Right atrium auricular region (tissue), 2 donors: ENCODE results near the gene CLASP1. TPM values are rescaled to one million over a fixed set of nuclear protein-coding genes. Genes with fewer than 3 reads are reported as not detected.

Experiments
- DNase-seq: peaks from one replicate; pipeline ENCODE4 v3.0.0-alpha.2; 2019; ENCODE audit warnings: low spot score
- H3K27ac ChIP-seq, 2 donors: fragments of 200-600 bp; sonication (generic); 1 replicate in 1 of 2; 2 replicates in 1 of 2; pipeline ENCODE4 v1.5.1; 2016 to 2019
- H3K27me3 ChIP-seq, 2 donors: fragments of 200-600 bp; sonication (generic); one replicate each; pipeline versions ENCODE4 v1.5.1 to v1.6.0; 2017 to 2019
- H3K36me3 ChIP-seq: fragments of 200-600 bp; sonication (generic); one replicate; pipeline ENCODE4 v1.5.1; 2016
- H3K4me1 ChIP-seq, 2 donors: fragments of 200-600 bp; sonication (generic); one replicate each; pipeline versions ENCODE4 v1.5.1 to v1.6.0; 2017 to 2019
- H3K4me3 ChIP-seq, 2 donors: fragments of 200-600 bp; sonication (generic); 1 replicate in 1 of 2; 2 replicates in 1 of 2; pipeline ENCODE4 v1.5.1; 2017 to 2019; ENCODE audit warnings: mild to moderate bottlenecking in 1 of 2, moderate library complexity in 1 of 2
- H3K9me3 ChIP-seq, 2 donors: fragments of 200-600 bp; sonication (generic); one replicate each; pipeline ENCODE4 v1.5.1; 2019
- CTCF ChIP-seq, 2 donors: fragments of 200-600 bp; sonication (generic); IDR thresholded peaks; one replicate each; pipeline ENCODE4 v1.5.1; 2019; ENCODE audit warnings: antibody characterized with exemption in 2 of 2
- total RNA-seq, 2 donors: library from RNA; depleted of rRNA; stranded (reverse); fragments of >200 nt; gene quantifications; one replicate each; pipeline ENCODE4 v1.1.0, GENCODE V29; 2016

The CLASP1 gene
- total RNA-seq, 2 donors from 2014 or later = 42.4 to 47.8 TPM

GRCh38 chr2:121505005-121505404, 144.3 kb downstream of the CLASP1 start:
- Histone ChIP-seq H3K9me3 (peaks cover 0 to 6% of the 10 kb centered on the region in 2 donors), H3K4me3 (no peak overlapping the region), H3K27ac (no peak overlapping the region), H3K36me3 (peaks cover 27% of the 10 kb centered on the region), H3K27me3 (no peaks in the 10 kb centered on the region), H3K4me1 (no peaks in the 10 kb centered on the region)
- DNase-seq = no peak
- no peak for TF ChIP-seq CTCF (IDR thresholded peaks at IDR 0.05)

- no peak for DNase-seq
- H3K9me3 ChIP-seq = peaks cover 0 to 6% of the 10 kb centered on the region in 2 donors
- no peak overlapping the region for H3K4me3 ChIP-seq
- H3K27me3 ChIP-seq = no peaks in the 10 kb centered on the region
- H3K36me3 ChIP-seq = peaks cover 34% of the 10 kb centered on the region
- H3K27ac ChIP-seq = no peak overlapping the region
- no peak for TF ChIP-seq CTCF (IDR thresholded peaks at IDR 0.05)
- H3K4me1 ChIP-seq = no peaks in the 10 kb centered on the region
These were observed 144.9 kb downstream of the CLASP1 start for GRCh38 chr2:121504316-121504715.

DNA sequence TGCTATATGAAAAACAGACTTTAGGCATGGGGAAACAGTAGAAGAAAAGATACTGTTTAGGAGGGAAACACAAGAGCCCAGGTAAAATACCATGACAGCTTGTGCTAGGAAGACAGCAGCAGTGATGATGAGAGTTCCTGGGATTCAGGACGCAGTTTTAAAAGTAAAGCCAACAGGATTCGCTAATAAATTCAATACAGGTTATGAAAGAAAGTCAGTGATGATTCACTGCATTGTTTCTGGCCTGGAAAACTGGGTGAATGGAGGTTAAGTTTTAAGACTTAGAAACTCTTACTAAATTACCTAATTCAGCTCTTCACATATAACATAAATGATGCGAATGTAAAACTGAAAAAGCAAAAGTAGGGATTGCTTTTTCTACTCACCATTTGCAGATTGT, 146.5 kb downstream of the CLASP1 start:
- Histone ChIP-seq H3K9me3 (no peaks in the 10 kb centered on the region), H3K27me3 (no peaks in the 10 kb centered on the region), H3K27ac (no peak overlapping the region), H3K36me3 (peaks cover 38% of the 10 kb centered on the region), H3K4me1 (no peaks in the 10 kb centered on the region), H3K4me3 (no peak overlapping the region)
- DNase-seq = no peak
- TF ChIP-seq CTCF (IDR thresholded peaks at IDR 0.05) = no peak

- Histone ChIP-seq H3K27ac (no peak overlapping the region), H3K36me3 (peaks cover 38% of the 10 kb centered on the region), H3K27me3 (no peaks in the 10 kb centered on the region), H3K4me1 (no peaks in the 10 kb centered on the region), H3K4me3 (no peak overlapping the region), H3K9me3 (no peaks in the 10 kb centered on the region)
- DNase-seq = no peak
- no peak for TF ChIP-seq CTCF (IDR thresholded peaks at IDR 0.05)
These were observed 147.0 kb downstream of the CLASP1 start for GRCh38 chr2:121502246-121502645.

- no peak for DNase-seq
- Histone ChIP-seq H3K27me3 (no peaks in the 10 kb centered on the region), H3K4me3 (no peak overlapping the region), H3K9me3 (no peaks in the 10 kb centered on the region), H3K4me1 (no peaks in the 10 kb centered on the region), H3K36me3 (peaks cover 38% of the 10 kb centered on the region), H3K27ac (no peak overlapping the region)
- no peak for TF ChIP-seq CTCF (IDR thresholded peaks at IDR 0.05)
These were observed 147.7 kb downstream of the CLASP1 start for GRCh38 chr2:121501554-121501953.

DNA sequence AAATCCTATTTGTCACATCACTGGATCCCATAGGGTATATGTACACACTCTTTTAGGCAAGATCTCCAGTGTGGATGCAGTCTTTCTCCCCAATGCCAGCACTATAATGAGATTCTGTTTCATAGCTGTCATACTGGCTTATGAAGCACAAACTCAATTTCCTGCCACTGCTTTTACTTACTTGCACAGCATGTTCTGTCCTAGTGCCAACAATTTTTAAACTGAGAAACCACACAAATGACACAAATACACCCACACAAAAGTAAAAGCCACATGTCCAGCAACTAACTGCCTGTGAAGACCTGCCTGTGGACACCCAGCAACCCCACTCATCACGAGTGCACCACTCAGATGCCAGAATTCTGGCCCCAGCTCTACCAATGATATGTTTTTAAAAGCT, 148.2 kb downstream of the CLASP1 start:
- TF ChIP-seq CTCF (IDR thresholded peaks at IDR 0.05) = no peak
- Histone ChIP-seq H3K27ac (no peak overlapping the region), H3K27me3 (no peaks in the 10 kb centered on the region), H3K4me3 (no peak overlapping the region), H3K4me1 (no peaks in the 10 kb centered on the region), H3K9me3 (no peaks in the 10 kb centered on the region), H3K36me3 (peaks cover 38% of the 10 kb centered on the region)
- no peak for DNase-seq
